HFFc6 (cell line): ENCODE data around the gene RASD1. TPM values are rescaled to one million over a fixed set of nuclear protein-coding genes. Genes with fewer than 3 reads are reported as not detected.
A peak's percentile ranks its signal among the peaks of the same experiment; 100 is the strongest.

Experiments used
- DNase-seq: peaks from one replicate; pipeline ENCODE4 v3.0.0-alpha.2; 2018
- H3K27ac Mint-ChIP-seq: 2 replicates; pipeline ENCODE4 v1.8.0; 2020; ENCODE audit warnings: mild to moderate bottlenecking, mixed read lengths
- H3K27me3 Mint-ChIP-seq: 2 replicates; pipeline ENCODE4 v1.8.0; 2021; ENCODE audit warnings: mild to moderate bottlenecking, moderate library complexity, mixed read lengths; ENCODE audit not compliant: insufficient read depth
- H3K36me3 Mint-ChIP-seq: 2 replicates; pipeline ENCODE4 v1.8.0; 2021; ENCODE audit warnings: low read depth, mixed read lengths
- H3K4me1 Mint-ChIP-seq: 2 replicates; pipeline ENCODE4 v1.8.0; 2020; ENCODE audit warnings: low read depth, mixed read lengths
- H3K4me3 Mint-ChIP-seq: 2 replicates; pipeline ENCODE4 v1.8.0; 2020; ENCODE audit warnings: mild to moderate bottlenecking, moderate library complexity, mixed read lengths
- H3K9me3 Mint-ChIP-seq: 2 replicates; pipeline ENCODE4 v1.8.0; 2020; ENCODE audit warnings: mild to moderate bottlenecking, mixed read lengths
- total RNA-seq, 6 experiments: library from RNA; stranded (reverse); fragmentation: NEBNext Ultra II Directional; extraction: Animal tissue kit (Norgen Biotek cat#: 25700); gene quantifications; 2 replicates in 1 of 6; 3 replicates in 5 of 6; pipeline ENCODE4 v1.2.3, GENCODE V29; 2021
- TF ChIP-seq, protein P1 (sequence below): fragments of 200-600 bp; sonication (generic); IDR thresholded peaks from 2 replicates; pipeline ENCODE4 v1.5.0; 2021; ENCODE audit warnings: antibody characterized with exemption, mild to moderate bottlenecking

The RASD1 gene
- total RNA-seq, 6 experiments from 2014 or later: 0.17 to 1.1 (median 0.43) TPM

DNA sequence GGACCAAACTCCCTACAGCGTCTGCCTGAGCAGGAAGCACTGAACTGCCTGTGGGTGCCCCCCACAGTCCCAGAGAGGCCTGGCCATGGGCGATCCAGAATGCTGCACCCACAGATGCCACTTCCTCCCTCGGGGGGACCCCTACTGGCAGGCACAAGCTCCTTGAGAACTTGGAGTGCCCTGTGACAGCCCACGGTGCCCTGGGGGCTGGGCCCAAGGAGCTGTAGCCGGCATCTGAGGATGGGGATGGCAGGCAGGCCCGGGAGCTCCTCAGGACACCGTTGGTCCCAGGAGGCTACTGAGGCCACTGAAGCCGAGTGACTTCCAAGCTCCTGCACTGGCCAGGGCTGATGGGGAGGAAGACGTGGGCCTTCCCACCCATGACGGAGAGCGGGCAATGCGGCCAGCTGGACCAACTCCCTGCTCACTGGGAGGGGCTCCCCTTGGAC, 15.1 kb upstream of the RASD1 start:
- no peaks in the 10 kb centered on the region for H3K9me3 Mint-ChIP-seq
- peaks cover 28% of the 10 kb centered on the region for H3K4me1 Mint-ChIP-seq
- no peak overlapping the region for H3K27ac Mint-ChIP-seq
- TF ChIP-seq, protein P1, sequence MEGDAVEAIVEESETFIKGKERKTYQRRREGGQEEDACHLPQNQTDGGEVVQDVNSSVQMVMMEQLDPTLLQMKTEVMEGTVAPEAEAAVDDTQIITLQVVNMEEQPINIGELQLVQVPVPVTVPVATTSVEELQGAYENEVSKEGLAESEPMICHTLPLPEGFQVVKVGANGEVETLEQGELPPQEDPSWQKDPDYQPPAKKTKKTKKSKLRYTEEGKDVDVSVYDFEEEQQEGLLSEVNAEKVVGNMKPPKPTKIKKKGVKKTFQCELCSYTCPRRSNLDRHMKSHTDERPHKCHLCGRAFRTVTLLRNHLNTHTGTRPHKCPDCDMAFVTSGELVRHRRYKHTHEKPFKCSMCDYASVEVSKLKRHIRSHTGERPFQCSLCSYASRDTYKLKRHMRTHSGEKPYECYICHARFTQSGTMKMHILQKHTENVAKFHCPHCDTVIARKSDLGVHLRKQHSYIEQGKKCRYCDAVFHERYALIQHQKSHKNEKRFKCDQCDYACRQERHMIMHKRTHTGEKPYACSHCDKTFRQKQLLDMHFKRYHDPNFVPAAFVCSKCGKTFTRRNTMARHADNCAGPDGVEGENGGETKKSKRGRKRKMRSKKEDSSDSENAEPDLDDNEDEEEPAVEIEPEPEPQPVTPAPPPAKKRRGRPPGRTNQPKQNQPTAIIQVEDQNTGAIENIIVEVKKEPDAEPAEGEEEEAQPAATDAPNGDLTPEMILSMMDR: peak; percentile 40
- H3K4me3 Mint-ChIP-seq: no peak overlapping the region
- DNase-seq: no peak
- peaks cover 11% of the 10 kb centered on the region for H3K27me3 Mint-ChIP-seq
- no peaks in the 10 kb centered on the region; the same call in 1 of the 2 replicates for H3K36me3 Mint-ChIP-seq

- no peak overlapping the region for H3K4me3 Mint-ChIP-seq
Measured at GRCh38 chr17:17510456-17511292, 14.5 kb upstream of the RASD1 start.

DNA sequence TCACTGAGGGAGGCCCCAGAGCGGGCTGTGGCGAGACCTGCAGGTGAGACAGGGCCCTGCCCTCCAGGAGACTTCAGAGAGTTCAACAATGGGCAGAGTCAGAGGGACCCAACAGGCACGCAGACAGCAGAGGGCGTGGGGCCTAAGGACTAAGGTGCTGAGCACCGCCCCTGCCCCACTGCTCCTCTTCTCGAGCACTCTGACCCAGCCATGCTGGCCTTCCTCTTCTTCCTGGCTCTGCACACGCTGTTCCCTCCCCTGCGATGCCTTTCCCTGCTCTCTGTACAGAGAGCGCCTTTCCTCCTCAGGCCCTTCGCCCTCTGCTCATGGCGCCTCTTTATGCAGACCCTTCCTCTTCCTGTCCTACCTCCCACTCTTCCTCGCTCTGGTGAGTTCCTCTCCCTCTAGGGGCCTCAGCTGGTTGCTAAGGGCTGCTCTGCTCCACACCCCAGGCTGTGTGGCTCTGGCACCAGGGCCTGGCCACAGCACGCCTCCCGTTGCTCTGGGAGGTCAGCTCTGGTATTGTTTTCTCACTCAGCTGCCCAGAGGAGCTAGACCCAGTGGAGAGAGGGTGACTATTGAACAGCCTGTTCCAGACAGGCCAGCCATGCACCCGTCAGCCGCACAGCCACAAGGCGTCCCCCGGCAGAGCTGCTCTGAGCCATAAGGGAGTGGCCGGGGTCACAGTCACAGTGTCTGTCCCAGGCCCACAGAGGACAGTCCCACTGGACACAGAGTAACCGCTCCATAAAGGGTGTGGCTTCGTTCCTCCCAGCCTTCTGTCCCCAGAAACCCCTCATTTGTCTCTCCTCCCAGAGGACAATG, 13.6 kb upstream of the RASD1 start:
- Mint-ChIP-seq H3K4me3 (no peak overlapping the region), H3K27ac (no peak overlapping the region)
- no peak for DNase-seq

More at GRCh38 chr17:17510456-17511292, 14.5 kb upstream of the RASD1 start:
- no peak for DNase-seq
- peaks cover 11% of the 10 kb centered on the region for H3K27me3 Mint-ChIP-seq
- TF ChIP-seq, protein P1: no peak
- H3K27ac Mint-ChIP-seq: no peak overlapping the region
- peaks cover 21% of the 10 kb centered on the region for H3K4me1 Mint-ChIP-seq
- H3K9me3 Mint-ChIP-seq: no peaks in the 10 kb centered on the region
- H3K36me3 Mint-ChIP-seq: no peaks in the 10 kb centered on the region; the same call in 1 of the 2 replicates

GRCh38 chr17:17508646-17509591, 12.7 kb upstream of the RASD1 start:
- no peak for DNase-seq
- TF ChIP-seq, protein P1: no peak
- no peaks in the 10 kb centered on the region; the same call in 1 of the 2 replicates for H3K36me3 Mint-ChIP-seq
- H3K27ac Mint-ChIP-seq: no peak overlapping the region
- peaks cover 11% of the 10 kb centered on the region for H3K4me1 Mint-ChIP-seq
- H3K27me3 Mint-ChIP-seq: peaks cover 15% of the 10 kb centered on the region
- H3K9me3 Mint-ChIP-seq: no peaks in the 10 kb centered on the region
- H3K4me3 Mint-ChIP-seq: no peak overlapping the region

More for the DNA sequence above, 13.6 kb upstream of the RASD1 start:
- Mint-ChIP-seq H3K27me3 (peaks cover 11% of the 10 kb centered on the region), H3K4me1 (peaks cover 13% of the 10 kb centered on the region), H3K36me3 (no peaks in the 10 kb centered on the region; the same call in 1 of the 2 replicates), H3K9me3 (no peaks in the 10 kb centered on the region)
- TF ChIP-seq, protein P1: 0 out of 2 replicates have a peak, but pooled peaks have one; percentile 6
